HEK293 (cell line): Measurements from ENCODE around the gene MYOD1.

Source experiments
- CTCF ChIA-PET: fragments of 350-600 bp; formaldehyde crosslinking; extraction: SDS; loops from one replicate; lab custom pipeline; 2021; ENCODE audit warnings: antibody characterized with exemption; lab: Yijun Ruan, JAX
- POLR2A ChIA-PET: fragments of 300-600 bp; formaldehyde crosslinking; extraction: SDS; loops from one replicate; lab custom pipeline; 2020; ENCODE audit warnings: antibody characterized with exemption, inconsistent platforms; lab: Yijun Ruan, JAX
- H3K27ac ChIP-seq: fragments of 200-500 bp; sonication (Bioruptor generic); 2 replicates; pipeline ENCODE4 v1.5.1; 2014; ENCODE audit warnings: low read depth, low read length, control low read depth, inconsistent platforms; ENCODE audit errors: extremely low read depth
- H3K36me3 ChIP-seq, 2 experiments: fragments of 200-500 bp in 1 of 2; sonication (Bioruptor generic) in 1 of 2; 1 replicate in 1 of 2; 2 replicates in 1 of 2; pipeline ENCODE4 v1.5.1; 2014 to 2017; ENCODE audit warnings: inconsistent platforms in 2 of 2, low read length in 2 of 2; ENCODE audit not compliant: control insufficient read depth in 2 of 2, insufficient read depth in 1 of 2
- H3K4me1 ChIP-seq: fragments of 200-500 bp; sonication (Bioruptor generic); 2 replicates; pipeline ENCODE4 v1.5.1; 2014; ENCODE audit warnings: mild to moderate bottlenecking, low read length, inconsistent platforms; ENCODE audit not compliant: control insufficient read depth, insufficient read depth
- H3K4me3 ChIP-seq: 2 replicates; pipeline ENCODE4 v1.5.1; 2011; ENCODE audit warnings: low read depth, mild to moderate bottlenecking, control low read depth, low read length, moderate library complexity
- H3K9me3 ChIP-seq: fragments of 200-500 bp; sonication (Bioruptor generic); 2 replicates; pipeline ENCODE4 v1.5.1; 2014; ENCODE audit warnings: low read depth, low read length, inconsistent platforms; ENCODE audit not compliant: control insufficient read depth, insufficient read depth
- KLF8 ChIP-seq: fragments of 450-650 bp; formaldehyde crosslinking; IDR thresholded peaks from 2 replicates; pipeline ENCODE4 v1.5.1; 2016; ENCODE audit warnings: missing biosample characterization, missing genetic modification characterization
- KLF9 ChIP-seq: fragments of 450-650 bp; formaldehyde crosslinking; IDR thresholded peaks from 2 replicates; pipeline ENCODE4 v1.5.1; 2016; ENCODE audit warnings: missing biosample characterization, missing genetic modification characterization, low read depth
- MZF1 ChIP-seq: fragments of 450-650 bp; formaldehyde crosslinking; IDR thresholded peaks from 2 replicates; pipeline ENCODE4 v1.5.1; 2017; ENCODE audit warnings: missing biosample characterization, missing genetic modification characterization, borderline replicate concordance
- RBAK ChIP-seq: fragments of 450-650 bp; formaldehyde crosslinking; IDR thresholded peaks from 2 replicates; pipeline ENCODE4 v1.5.1; 2016; ENCODE audit warnings: missing biosample characterization, missing genetic modification characterization
- SALL2 ChIP-seq: fragments of 450-650 bp; formaldehyde crosslinking; IDR thresholded peaks from 2 replicates; pipeline ENCODE4 v1.5.0; 2017; ENCODE audit warnings: missing biosample characterization, mild to moderate bottlenecking, missing genetic modification characterization, borderline replicate concordance
- YY2 ChIP-seq: fragments of 450-650 bp; formaldehyde crosslinking; IDR thresholded peaks from 2 replicates; pipeline ENCODE4 v1.5.1; 2016; ENCODE audit warnings: missing biosample characterization, missing genetic modification characterization
- ZNF146 ChIP-seq: fragments of 450-650 bp; formaldehyde crosslinking; IDR thresholded peaks from 2 replicates; pipeline ENCODE4 v1.5.1; 2016; ENCODE audit warnings: missing biosample characterization, missing genetic modification characterization
- ZNF157 ChIP-seq: fragments of 450-650 bp; formaldehyde crosslinking; IDR thresholded peaks from 2 replicates; pipeline ENCODE4 v1.5.1; 2016; ENCODE audit warnings: missing biosample characterization, missing genetic modification characterization
- ZNF19 ChIP-seq: fragments of 450-650 bp; formaldehyde crosslinking; IDR thresholded peaks from 2 replicates; pipeline ENCODE4; 2016; ENCODE audit warnings: missing biosample characterization, missing genetic modification characterization, low read depth
- ZNF2 ChIP-seq: fragments of 450-650 bp; formaldehyde crosslinking; IDR thresholded peaks from 2 replicates; pipeline ENCODE4 v1.5.1; 2016; ENCODE audit warnings: missing biosample characterization, missing genetic modification characterization
- ZNF202 ChIP-seq: fragments of 450-650 bp; formaldehyde crosslinking; IDR thresholded peaks from 2 replicates; pipeline ENCODE4 v1.5.1; 2016; ENCODE audit warnings: missing biosample characterization, missing genetic modification characterization, borderline replicate concordance
- ZNF501 ChIP-seq: fragments of 450-650 bp; formaldehyde crosslinking; IDR thresholded peaks from 2 replicates; pipeline ENCODE4 v1.5.1; 2016; ENCODE audit warnings: missing biosample characterization, missing genetic modification characterization
- ZNF555 ChIP-seq: fragments of 450-650 bp; formaldehyde crosslinking; conservative IDR thresholded peaks from 2 replicates; pipeline ENCODE4 v1.5.1; 2017; ENCODE audit warnings: missing biosample characterization, mild to moderate bottlenecking, missing genetic modification characterization, inconsistent platforms
- ZNF623 ChIP-seq: fragments of 450-650 bp; formaldehyde crosslinking; IDR thresholded peaks from 2 replicates; pipeline ENCODE4 v1.5.1; 2016; ENCODE audit warnings: missing biosample characterization, missing genetic modification characterization
- ZNF837 ChIP-seq: fragments of 450-650 bp; formaldehyde crosslinking; IDR thresholded peaks from 2 replicates; pipeline ENCODE4 v1.5.1; 2016; ENCODE audit warnings: missing biosample characterization, missing genetic modification characterization
- ZSCAN16 ChIP-seq: fragments of 450-650 bp; formaldehyde crosslinking; IDR thresholded peaks from 2 replicates; pipeline ENCODE4 v1.5.1; 2016; ENCODE audit warnings: missing biosample characterization, missing genetic modification characterization
- TF ChIP-seq, protein P1 (sequence below): fragments of 450-650 bp; formaldehyde crosslinking; IDR thresholded peaks from 2 replicates; pipeline ENCODE4 v1.5.1; 2016; ENCODE audit warnings: missing biosample characterization, missing genetic modification characterization
- TF ChIP-seq, protein P2 (sequence below): fragments of 450-650 bp; IDR thresholded peaks from 2 replicates; pipeline ENCODE4 v1.5.1; 2018; ENCODE audit warnings: missing biosample characterization, mild to moderate bottlenecking, missing genetic modification characterization
- TF ChIP-seq, protein P3 (sequence below): fragments of 450-650 bp; formaldehyde crosslinking; IDR thresholded peaks from 2 replicates; pipeline ENCODE4 v1.5.1; 2016; ENCODE audit warnings: missing biosample characterization, missing genetic modification characterization, low read depth
- TF ChIP-seq, protein P4 (sequence below): fragments of 450-650 bp; formaldehyde crosslinking; IDR thresholded peaks from 2 replicates; pipeline ENCODE4 v1.5.1; 2016; ENCODE audit warnings: missing biosample characterization, missing genetic modification characterization

Gene MYOD1

DNA sequence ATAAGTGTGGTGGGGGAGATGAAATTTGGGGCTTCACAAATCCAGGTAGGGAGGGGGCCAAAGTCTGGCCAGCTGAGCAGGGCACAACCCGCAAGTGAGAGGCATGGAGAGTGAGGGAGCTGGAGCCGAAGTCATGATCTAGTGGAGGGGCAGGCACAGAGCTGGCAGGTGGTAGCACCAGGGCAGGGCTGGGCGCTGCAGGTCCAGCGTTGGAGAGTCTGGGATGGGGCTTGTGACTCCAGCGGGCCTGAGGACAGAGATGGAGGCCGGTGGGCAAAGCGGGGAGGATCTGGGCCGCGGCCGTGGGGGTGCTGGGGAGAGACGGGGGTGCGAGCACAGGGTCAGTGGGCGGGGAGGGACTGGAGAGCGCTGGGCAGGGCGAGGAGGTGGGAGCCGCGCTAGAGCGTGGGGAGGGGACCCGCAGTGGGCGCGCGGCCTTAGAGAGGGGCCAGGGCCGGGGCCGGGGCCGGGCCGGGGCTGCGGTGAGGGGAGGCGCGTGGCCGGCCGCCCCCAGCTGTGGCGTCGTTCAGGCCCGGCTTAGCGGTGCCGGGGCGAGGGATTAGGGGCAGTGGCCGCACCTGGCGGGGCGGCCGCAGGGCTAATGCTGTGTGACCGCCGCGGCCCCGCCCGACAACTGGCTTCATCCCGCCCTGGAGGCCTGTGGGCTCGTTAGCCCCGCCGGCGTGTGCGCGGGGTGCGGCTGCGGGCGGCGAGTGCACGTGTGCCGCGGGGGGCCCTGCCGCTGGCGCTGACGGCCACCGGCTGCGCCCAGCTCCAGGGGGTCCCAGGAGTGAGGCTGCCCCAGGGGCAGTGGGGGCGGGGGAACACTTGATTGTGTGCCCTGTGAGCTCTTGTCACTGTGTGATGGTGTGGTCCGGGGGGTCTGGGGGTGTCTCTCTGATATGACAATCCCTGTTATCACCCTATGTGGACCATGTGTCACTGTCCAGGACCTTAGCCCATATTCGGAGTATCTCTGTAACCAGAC lies 23.6 kb upstream of the MYOD1 start:
- H3K36me3 ChIP-seq, result no peaks in the 10 kb centered on the region
- ChIA-PET CTCF (no interaction called here), POLR2A (no interaction called here)
- no peaks in the 10 kb centered on the region for H3K9me3 ChIP-seq
- H3K4me3 ChIP-seq, result no peak overlapping the region
- no peaks in the 10 kb centered on the region for H3K4me1 ChIP-seq
- H3K27ac ChIP-seq, result no peak overlapping the region
- TF ChIP-seq ZNF202 (tag by site-specific recombination) (no peak), YY2 (tag by site-specific recombination) (no peak), ZSCAN16 (no peak), KLF9 (no peak), ZNF837 (tag by site-specific recombination) (no peak), ZNF555 (tag by site-specific recombination) (no peak), ZNF501 (tag by site-specific recombination) (no peak), ZNF146 (tag by site-specific recombination) (no peak), MZF1 (no peak), ZNF19 (tag by site-specific recombination) (no peak), ZNF2 (tag by site-specific recombination) (no peak), ZNF157 (tag by site-specific recombination) (no peak), SALL2 (no peak), RBAK (tag by site-specific recombination) (no peak), KLF8 (tag by site-specific recombination) (no peak)
- TF ChIP-seq, protein P1, sequence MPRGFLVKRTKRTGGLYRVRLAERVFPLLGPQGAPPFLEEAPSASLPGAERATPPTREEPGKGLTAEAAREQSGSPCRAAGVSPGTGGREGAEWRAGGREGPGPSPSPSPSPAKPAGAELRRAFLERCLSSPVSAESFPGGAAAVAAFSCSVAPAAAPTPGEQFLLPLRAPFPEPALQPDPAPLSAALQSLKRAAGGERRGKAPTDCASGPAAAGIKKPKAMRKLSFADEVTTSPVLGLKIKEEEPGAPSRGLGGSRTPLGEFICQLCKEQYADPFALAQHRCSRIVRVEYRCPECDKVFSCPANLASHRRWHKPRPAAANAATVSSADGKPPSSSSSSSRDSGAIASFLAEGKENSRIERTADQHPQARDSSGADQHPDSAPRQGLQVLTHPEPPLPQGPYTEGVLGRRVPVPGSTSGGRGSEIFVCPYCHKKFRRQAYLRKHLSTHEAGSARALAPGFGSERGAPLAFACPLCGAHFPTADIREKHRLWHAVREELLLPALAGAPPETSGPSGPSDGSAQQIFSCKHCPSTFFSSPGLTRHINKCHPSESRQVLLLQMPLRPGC (tag by site-specific recombination), result no peak
- TF ChIP-seq, protein P2, sequence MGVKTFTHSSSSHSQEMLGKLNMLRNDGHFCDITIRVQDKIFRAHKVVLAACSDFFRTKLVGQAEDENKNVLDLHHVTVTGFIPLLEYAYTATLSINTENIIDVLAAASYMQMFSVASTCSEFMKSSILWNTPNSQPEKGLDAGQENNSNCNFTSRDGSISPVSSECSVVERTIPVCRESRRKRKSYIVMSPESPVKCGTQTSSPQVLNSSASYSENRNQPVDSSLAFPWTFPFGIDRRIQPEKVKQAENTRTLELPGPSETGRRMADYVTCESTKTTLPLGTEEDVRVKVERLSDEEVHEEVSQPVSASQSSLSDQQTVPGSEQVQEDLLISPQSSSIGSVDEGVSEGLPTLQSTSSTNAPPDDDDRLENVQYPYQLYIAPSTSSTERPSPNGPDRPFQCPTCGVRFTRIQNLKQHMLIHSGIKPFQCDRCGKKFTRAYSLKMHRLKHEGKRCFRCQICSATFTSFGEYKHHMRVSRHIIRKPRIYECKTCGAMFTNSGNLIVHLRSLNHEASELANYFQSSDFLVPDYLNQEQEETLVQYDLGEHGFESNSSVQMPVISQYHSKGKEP (tag by site-specific recombination), result no peak
- TF ChIP-seq, protein P3, sequence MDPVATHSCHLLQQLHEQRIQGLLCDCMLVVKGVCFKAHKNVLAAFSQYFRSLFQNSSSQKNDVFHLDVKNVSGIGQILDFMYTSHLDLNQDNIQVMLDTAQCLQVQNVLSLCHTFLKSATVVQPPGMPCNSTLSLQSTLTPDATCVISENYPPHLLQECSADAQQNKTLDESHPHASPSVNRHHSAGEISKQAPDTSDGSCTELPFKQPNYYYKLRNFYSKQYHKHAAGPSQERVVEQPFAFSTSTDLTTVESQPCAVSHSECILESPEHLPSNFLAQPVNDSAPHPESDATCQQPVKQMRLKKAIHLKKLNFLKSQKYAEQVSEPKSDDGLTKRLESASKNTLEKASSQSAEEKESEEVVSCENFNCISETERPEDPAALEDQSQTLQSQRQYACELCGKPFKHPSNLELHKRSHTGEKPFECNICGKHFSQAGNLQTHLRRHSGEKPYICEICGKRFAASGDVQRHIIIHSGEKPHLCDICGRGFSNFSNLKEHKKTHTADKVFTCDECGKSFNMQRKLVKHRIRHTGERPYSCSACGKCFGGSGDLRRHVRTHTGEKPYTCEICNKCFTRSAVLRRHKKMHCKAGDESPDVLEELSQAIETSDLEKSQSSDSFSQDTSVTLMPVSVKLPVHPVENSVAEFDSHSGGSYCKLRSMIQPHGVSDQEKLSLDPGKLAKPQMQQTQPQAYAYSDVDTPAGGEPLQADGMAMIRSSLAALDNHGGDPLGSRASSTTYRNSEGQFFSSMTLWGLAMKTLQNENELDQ (tag by site-specific recombination), result no peak

DNA sequence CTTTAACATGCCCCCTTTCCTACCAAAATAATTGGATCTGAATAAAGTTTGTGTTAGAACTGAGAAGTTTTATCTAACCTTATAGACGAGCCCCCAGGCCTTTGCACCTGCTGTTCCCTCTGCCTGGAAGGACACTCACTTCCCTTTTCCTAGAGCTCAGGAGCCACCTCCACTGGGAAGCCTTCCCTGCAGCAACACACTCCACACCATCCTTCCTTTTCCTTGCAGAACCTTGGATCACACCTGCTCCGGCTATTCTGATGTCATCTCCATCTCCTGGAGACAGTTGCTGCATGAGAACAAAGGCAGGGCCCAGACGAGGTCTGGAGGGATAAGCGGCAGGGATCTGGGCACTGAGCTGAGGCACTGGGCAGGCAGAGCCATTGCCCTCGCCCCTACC lies 22.6 kb upstream of the MYOD1 start:
- Histone ChIP-seq H3K36me3 (no peaks in the 10 kb centered on the region), H3K9me3 (no peaks in the 10 kb centered on the region), H3K4me3 (no peak overlapping the region), H3K4me1 (no peaks in the 10 kb centered on the region), H3K27ac (no peak overlapping the region)
- CTCF ChIA-PET, result interaction anchor here (0.7 to 1.4 kb wide), 3 partner anchors 10 to 52 kb away, joined by 3 to 5 read pairs (median 3); no protein-coding TSS in a partner anchor
- POLR2A ChIA-PET, result no interaction called here
- TF ChIP-seq ZNF623 (tag by site-specific recombination), result peak; percentile 29; the same call in 1 of the 2 replicates
- TF ChIP-seq, protein P4, sequence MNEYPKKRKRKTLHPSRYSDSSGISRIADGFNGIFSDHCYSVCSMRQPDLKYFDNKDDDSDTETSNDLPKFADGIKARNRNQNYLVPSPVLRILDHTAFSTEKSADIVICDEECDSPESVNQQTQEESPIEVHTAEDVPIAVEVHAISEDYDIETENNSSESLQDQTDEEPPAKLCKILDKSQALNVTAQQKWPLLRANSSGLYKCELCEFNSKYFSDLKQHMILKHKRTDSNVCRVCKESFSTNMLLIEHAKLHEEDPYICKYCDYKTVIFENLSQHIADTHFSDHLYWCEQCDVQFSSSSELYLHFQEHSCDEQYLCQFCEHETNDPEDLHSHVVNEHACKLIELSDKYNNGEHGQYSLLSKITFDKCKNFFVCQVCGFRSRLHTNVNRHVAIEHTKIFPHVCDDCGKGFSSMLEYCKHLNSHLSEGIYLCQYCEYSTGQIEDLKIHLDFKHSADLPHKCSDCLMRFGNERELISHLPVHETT (tag by site-specific recombination), result no peak
